Measurements from ENCODE around the gene TSSK2.

Gene TSSK2

DNA sequence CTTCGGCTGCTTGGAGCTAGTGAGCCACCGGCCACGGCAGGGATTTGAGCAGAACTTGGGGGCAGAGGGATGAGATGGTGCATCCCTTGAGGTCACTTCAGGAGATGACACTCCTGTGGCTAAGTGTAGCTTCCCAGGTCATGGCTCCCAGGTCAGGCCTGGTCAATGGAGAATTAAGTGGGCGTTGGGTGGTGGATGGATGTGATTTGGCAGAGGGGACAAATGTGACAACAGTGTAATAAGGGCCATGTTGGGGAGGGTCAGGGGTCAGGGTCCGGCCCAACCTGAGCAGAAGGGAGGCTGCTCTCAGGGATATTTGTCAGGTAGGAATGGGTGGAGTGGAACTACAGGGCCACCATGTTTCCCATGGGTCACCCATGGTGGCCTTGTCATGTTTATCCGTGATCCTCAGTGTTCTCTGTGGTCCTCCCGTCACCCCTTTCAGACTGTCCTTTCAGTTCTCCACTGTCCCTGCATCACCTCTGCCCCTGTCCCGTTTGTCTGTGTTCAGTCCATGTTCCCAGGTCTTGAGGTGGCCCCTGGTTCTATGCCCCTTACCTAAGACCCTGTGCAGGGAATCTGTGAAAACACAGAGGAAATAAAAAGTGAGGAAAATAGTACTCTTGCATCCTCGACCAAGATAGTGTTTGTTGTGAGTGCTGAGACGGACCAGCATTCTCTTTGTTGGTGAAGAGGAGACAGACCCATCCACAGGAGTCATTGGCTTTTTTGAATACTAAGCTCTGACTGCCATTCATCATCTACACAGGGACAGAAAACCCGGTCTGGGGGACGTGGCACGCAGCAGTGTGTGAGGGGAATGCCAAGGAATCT, 41.3 kb downstream of the TSSK2 start:
- no peak for DNase-seq

DNA sequence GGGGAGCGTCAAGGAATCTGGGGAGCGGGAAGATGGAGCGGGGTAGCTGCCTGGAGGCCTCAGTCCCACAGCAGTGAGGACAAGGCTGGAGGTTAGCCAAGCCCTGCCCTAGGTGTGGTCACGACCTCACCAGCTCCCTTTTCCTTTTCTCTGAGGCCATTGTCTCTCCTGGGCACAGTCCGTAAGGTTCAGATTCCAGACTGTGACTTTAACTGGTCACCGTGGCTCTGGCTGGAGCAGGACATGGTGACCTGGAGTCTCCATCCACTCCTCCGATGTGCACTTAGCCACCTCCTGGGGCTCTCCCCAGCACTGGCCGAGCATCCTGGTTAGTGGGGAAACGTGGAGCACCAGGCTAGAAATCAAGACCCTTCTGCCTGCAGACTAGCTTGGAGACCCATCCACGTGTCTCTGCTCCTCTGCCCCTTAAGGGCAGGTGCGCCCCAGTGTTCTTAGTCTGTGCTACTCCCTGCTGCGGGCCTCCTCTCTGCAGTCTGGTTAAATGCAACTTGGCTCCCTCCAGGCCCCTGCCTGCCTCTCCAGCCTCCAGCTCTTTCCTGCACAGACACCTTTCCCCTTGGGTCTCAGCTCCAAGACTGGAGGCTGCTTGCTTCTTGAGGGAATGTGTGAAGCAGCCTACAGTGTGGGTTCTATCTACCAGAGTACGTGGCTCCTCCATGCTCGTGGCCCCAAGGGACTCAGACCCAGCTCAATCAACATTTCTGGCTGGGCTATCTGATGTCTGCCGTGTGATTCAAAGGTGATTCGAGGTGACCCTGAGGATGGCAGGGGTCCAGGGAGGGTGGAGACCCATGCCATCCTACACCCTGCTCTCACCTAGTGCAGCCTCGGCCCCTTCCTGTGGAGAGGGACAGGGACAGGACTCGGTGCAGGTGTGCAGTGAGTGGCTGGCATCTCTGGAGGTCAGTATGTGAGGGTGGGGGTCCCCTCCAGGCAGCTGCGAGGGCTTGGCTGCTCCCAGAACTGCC, 42.2 kb downstream of the TSSK2 start:
- no peak for DNase-seq

DNA sequence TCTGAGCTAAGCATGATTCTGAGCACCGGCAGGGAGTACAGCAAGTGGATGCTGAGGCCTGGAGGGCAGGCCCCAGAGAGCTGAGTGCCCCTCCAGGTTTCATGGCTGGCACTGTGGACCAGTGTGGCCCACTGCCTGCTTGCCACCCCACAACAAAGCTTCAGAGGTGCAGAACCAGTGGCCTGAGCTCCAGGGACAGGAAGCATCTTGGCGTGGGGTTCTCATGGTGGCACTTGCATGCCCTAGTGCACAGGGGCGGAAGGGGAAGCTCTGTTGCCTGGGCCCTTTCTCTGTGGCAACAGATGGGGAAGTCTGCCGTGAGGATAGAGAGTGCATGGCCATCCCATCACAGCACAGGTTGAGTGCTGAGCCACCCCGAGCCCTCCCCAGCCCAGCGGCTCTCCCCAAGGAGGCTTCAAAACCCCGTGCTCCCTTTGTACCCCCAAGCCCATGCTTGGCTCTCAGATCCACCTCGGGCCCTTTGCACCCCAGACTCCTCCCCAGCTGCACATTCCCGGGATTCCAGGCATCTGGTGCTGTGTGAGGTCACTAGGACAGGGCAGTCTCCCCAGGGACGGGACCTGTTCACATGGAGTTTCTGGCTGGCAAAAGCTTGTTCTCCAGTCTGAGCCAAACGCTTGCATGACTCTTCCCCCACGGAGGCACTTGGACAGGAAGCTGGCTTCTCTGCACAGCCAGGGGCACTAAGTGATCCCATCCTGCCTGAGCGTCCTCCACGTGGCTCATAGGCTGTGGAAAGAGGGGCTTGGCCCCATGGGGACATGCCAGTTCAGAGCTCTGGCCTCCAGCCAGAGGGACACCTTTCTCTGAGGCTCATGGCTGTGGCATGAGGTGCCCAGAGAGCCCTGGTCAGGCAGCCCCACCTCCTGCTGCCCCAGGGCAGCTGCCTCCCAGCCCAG, 43.3 kb downstream of the TSSK2 start:
- DNase-seq, result no peak

DNA sequence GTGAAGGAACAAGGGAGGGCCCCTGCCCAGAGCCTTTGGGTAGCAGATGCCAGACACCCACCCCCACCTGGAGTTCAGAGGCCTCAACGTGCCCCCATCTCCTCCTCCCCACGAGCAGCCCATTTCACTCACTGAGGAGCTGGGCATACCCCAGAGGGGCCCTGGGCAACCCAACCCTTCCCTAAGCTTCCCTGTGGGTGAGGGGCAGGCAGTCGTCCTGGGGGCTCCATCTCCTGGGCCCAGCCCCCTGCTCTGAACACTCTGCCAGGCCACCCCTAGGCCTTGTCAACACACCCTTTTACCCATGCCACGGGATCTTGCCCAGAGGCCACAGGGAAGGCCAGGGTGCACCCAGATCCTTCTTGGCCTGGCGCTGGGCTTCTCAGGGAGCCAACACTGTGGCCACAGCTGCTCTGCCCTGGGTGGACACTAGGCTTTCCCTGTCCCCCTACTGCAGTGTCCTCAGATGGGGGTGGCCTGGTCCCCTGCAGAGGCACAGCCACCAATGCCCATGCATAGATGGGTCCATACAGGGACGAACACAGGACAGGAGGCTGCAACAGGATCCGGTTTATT, 44.0 kb downstream of the TSSK2 start:
- DNase-seq, result no peak

DNA sequence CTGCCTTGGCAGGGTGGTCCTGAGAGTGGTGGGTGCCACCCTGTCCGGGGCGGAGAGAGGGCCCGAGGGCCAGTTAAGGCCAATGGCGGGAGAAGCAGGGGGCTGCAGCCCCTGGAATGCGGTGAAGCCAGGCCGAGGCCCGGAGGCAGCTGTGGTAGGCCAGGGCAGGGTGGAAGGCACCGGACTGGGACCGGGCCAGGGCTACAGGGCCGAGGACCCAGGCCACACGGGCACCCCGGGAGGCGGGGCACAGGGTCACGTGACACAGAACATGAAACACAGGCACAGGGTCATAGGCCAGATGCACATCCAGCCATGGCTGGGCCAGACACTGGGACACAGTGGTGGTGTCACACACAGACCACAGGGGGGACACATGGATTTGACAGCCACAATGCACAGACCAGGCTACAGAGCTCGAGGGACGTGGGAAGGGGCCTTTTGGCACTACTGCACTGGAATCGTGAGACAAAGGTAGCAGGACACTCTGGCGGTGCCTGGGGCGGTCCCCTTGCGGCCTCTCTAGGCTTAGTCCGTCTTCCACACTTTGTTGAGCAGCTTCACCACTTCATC, 44.6 kb downstream of the TSSK2 start:
- no peak for DNase-seq

DNA sequence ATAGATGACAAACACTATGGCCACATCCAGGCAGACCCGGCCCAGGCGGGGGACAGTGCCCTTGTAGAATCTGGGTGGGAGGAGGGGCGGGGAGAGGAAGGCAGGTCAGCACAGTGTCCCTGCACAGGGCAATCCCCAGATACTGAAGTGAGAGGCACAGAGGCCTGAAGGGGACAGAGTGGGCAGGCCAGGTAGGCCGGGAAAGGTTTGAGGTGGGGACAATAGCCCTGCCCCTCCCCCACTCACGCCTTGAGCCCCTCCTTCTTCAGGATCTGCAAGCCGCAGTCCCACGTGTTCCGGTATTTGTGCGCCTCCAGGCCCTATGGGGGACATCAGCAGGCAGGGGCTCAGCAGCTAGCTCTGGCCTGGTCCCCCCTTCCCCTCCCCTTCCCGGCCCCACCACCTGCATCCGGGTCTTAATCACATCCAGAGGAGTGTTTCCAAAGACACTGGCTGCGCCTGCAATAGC, 45.1 kb downstream of the TSSK2 start:
- DNase-seq, result no peak

DNA sequence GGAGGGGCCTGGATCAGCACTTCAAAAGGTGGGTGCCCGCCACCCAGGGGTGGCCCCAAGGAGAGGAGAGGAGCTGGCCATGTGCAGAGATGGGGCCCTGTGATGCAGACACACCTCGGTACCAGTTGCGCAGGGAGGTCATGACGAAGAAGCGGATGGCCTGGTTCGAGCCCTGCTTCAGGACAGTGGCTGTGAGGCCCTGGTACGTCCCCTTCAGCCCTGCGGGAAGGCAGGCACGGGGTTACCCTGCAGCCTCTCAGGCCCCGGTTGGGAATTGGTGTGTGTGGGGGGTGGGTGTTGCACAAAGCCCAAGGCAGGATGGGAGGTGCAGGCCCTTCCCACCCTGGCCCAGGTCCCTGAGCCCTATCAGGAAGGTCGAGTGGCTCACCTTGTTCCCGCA, 45.6 kb downstream of the TSSK2 start:
- DNase-seq, result no peak

DNA sequence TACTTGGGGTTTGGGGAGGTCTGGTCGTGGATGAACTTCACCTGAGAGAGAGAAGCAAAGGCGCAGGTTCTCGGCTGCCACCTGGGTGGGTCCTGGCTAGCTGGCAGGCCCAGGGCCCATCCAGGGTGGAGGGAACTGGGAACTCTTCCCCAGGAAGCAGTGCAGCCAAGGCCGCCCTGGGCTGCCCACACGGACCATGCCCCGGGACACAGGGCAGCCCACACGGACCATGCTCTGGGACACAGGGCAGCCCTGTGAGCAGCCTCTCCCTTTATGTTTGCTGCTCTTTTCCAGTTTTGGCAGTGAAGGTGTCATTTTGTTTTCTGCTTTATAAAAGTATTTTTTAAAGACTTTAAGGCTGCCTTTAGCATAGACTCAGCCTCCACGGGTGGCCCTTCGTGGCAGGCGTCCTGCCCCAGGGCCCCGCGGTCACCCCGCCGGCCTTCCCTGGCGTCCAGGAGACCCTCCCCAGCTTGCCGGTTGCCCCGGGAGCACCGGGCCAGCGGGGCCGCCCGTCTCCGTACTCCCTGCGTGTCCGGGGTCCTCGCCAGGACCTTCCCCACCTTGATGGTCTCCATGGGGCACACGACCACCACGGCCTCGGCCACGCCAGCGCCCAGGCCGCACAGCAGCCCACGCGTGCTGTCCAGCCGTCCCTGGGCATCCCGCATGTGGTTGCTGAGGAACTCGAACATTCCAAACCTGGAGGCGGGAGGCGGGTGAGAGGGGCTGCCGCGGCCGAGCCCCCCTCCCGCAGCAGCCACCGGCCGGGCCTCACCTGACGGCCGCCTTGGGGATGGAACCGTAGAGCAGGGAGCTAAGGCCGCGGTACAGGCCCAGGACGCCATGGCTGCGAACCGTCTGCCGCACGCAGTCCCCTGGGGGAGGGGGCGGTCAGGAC, 46.3 kb downstream of the TSSK2 start:
- no peak for DNase-seq

DNA sequence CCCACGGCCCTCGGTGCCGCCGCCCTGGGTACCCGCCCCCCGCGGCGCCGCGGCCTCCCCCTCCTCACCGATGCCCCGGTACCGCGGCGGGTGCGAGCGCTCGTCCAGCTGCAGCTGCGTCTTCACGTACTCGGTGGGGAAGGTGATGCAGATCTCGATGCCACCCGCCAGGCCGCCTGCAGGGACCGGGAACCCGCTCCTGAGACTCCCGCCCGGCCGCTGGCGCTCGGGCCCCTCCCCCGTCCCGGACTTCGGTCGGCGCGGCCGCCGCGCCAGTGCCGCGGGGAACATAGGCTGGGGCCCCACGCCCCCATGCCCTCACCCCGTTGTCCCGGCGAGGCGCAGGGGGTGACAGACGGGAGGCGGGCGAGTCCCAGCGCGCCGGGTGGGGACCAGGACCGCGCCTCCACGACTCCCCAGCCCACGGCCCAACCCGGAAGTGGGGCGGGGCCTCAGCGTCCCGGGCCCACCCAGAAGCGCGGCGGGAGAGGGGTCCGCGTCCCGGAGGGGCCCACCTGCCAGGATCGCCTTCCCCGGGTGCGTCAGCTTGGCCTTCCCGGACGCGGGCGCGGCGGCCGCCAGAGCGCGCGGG, 47.1 kb downstream of the TSSK2 start:
- peak in 1 of 2 experiments; percentile 61 for DNase-seq

DNA sequence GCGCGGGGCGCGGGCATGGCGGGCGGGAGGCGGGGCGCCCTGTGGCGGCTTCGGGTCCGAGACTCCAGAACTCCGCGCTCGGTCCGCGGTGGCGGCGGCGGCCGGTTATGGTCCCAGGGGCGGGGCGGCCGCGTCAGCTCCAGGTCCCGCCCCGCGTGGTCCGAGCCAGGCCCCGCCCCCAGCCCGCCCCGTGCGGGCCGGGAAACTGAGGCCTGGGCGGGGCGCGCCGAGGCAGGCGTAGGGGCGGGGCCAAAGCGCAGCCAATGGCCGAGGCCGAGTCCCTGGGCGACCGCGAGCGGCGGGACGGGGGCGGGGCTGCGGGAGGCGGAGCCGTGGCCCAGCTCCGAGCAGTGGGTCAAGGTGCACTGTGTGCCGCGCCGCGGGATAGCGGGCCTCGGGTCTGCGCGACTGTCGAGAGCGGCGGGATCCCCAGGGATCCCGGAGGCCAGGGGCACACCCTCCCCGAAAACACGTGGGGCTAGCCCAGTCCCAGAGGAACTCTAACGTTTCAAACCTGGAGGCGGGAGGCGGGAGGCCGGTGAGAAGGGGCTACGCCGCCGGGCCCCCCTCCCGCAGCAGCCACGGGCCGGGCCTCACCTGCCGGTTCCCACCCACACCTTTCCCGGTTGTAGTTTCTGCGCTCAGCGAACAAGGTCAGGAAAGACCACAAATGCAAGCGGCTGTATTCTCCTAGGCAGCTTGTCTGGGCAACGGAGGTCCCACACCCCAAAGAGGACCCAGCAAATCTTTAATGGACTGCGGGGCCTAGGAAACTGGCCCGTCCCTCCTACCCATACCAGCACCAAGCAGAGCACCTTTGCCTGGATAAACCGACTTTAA, 47.8 kb downstream of the TSSK2 start, which contains the start of gene SLC25A1:
TSS of gene SLC25A1 (minus strand) at position 80 of the 840 bp plus-strand sequence. CDS start at position 17, 63 bp downstream.
- peak; percentile 53 to 81 for DNase-seq

DNA sequence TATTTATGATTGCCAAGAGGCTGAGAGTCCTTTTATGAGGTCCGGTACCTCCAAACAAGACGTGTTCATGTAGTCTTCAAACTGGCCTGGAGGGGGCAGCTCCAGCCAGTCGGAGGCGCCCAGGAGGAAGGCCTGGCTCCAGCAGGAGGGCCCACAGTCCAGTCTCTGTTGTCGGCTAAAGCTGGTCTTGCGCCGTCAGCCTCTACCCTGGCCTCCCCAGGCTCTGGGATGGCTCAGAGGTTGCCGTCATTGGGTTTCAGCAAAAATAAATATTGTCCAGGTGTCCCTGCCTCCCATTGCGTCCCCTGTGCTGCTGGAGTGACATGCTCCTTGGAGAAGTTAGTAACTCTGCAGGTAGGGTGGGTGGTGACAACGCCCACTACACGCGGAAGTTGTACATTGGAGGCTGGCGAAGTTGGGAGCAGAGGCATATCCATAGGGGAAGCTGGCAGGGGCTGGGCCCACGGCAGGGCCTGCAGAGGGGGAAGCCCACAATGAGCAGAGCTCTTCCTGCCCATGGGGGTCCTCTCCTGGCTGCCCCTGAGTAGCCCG, 48.5 kb downstream of the TSSK2 start:
- peak; percentile 59 to 77 for DNase-seq

DNA sequence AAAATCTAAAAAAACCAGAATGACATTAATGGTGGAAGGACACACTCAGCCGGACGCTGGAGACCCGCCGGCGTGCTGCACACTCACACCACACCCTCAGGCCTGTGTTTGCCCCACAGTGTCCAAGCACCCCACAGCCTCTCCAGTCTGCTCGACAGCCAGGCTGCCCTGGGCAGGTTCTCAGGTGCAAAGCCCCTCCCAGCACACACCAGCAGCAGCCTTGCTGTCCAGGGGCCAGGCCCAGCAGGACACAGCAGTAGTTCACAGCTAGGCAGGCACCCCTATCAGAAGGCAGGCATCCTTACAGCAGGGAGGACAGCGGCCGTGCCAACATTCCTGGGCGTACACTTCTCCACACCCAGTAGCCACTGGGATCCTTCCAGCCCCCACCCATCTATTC, 49.1 kb downstream of the TSSK2 start:
- DNase-seq, result no peak

DNA sequence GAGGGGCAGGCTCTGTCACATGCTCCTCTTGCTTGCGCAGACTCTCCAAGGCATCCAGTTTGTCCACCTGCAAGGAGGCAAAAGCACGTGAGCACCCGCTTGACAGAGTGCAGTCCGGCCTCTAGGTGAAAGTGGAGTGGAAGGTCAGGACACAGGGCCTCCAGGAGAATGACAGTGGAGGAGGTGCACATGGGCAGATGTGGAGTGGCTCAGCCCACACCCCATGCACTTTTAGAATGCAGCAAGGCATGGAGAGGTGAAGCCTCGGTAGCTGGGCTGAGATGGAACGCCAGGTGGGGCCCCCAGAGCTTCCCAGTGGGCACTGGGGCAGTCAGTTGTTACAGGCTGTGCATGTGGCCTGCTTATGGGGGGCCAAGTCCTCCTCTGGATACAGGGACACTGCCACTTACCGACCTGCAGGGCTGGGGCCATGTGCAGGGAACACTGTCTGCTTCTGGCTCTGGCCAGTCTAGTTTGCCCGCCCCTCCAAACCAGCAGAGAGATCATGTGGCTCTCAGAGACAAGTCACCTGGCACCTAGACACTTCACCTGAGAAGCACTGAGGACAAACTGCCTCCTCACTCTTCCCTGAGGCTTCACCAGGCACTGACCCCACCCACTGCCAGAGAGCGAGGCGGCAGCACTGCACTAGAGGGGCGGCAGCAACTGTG, 49.8 kb downstream of the TSSK2 start:
- DNase-seq, result no peak

DNA sequence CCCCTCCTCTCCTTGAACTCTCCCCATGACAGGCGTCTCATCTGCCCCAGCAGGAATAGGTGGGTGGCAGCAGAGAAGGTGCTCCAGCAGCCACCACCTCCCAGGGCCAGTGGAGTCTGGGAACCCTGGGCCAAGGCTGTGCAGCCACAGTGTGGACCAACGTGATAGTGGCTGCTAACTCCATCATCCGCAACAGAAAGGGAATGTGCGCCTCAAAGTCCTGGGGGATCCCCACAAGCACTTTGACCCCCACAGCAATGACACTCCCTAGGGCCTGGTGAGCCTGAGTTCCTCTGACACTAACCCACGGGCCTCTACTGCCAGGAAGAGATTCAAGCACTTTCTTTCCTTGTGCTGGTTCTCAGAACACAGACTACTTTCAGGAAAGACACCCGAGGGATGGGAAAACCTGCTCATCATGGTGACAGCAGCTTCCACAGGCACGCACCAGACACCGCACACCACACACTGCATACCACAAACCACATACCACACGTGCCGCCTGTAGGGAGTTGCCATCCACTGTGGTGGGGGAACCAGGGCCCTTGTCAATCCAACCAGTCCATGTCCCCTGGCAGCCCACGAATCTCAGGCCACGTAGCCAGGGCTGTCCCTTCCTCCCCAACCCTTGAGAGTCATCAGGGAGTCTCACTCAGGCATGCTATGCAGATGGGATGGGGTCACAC, 50.8 kb downstream of the TSSK2 start:
- no peak for DNase-seq

Measured in NCI-H524 (cell line).